Fibroblast of lung (primary cell): ENCODE measurements around the gene PRPH2.

Experiments used
- CTCF ChIP-seq, 2 donors: IDR thresholded peaks in 1 of 2; conservative IDR thresholded peaks in 1 of 2; 1 replicate in 1 of 2; 2 replicates in 1 of 2; pipeline ENCODE4 v1.5.1; 2011 to 2012; ENCODE audit warnings: low read length in 2 of 2, control low read depth in 1 of 2, inconsistent platforms in 1 of 2, low read depth in 1 of 2, mild to moderate bottlenecking in 1 of 2
- EZH2 ChIP-seq: IDR thresholded peaks from 2 replicates; pipeline ENCODE4 v1.5.1; 2012; ENCODE audit warnings: low read length, control low read depth, mild to moderate bottlenecking; ENCODE audit errors: missing control alignments

- no peak for TF ChIP-seq CTCF (conservative IDR thresholded peaks at IDR 0.05 in 1 of 2, IDR thresholded peaks at IDR 0.05 in 1 of 2; ENCODE audit: low read depth in 1 of 2, low read length in 2 of 2)
- TF ChIP-seq EZH2, result no peak
Observed at GRCh38 chr6:42704251-42704936, 18.0 kb downstream of the PRPH2 start.
